H54 (cell line): ENCODE data around the gene MCOLN2.
"Not testable (repeated sequence)": the region's sequence is repeated elsewhere in the genome, so short reads cannot be mapped to it uniquely, and the experiment has no call there.

Experiments
- DNase-seq: peaks from one replicate; pipeline ENCODE4 v3.0.0; 2011; ENCODE audit warnings: low spot score, mixed read lengths; ENCODE audit not compliant: insufficient read length
- FAIRE-seq: peaks from 3 replicates; lab custom pipeline; 2011; peaks lifted over from hg19 to GRCh38; lab: Jason Lieb, UNC
- POLR2A ChIP-seq: IDR thresholded peaks from 2 replicates; pipeline ENCODE4 v1.6.1; 2011; ENCODE audit warnings: low read depth, mild to moderate bottlenecking, low read length

MCOLN2 gene

GRCh38 chr1:84996846-84997666 is at the start of gene MCOLN2:
Gene MCOLN2 (minus strand): TSS chr1:84997113. CDS start chr1:84996872, 241 bp downstream.
- TF ChIP-seq POLR2A: no peak
- FAIRE-seq (no peak), DNase-seq (peak; percentile 60)

GRCh38 chr1:85042413-85042812 is 45.5 kb upstream of the MCOLN2 start:
- DNase-seq (no peak), FAIRE-seq (no peak)
- TF ChIP-seq POLR2A: no peak

GRCh38 chr1:85041793-85042192 is 44.9 kb upstream of the MCOLN2 start:
- FAIRE-seq (no peak), DNase-seq (no peak)
- no peak for TF ChIP-seq POLR2A

- DNase-seq: no peak
- TF ChIP-seq POLR2A: no peak
- FAIRE-seq: no peak
These were observed 36.3 kb upstream of the MCOLN2 start for GRCh38 chr1:85033221-85033620.

GRCh38 chr1:85030536-85030935 is 33.6 kb upstream of the MCOLN2 start:
- no peak for DNase-seq
- TF ChIP-seq POLR2A: no peak
- FAIRE-seq: no peak

- TF ChIP-seq POLR2A: no peak
- DNase-seq: no peak
- no peak for FAIRE-seq
These were observed 31.2 kb upstream of the MCOLN2 start for GRCh38 chr1:85028151-85028550.

- no peak for DNase-seq
- TF ChIP-seq POLR2A: no peak
- no peak for FAIRE-seq
These were observed 30.5 kb upstream of the MCOLN2 start for GRCh38 chr1:85027242-85027983.

GRCh38 chr1:85025940-85026339 is 29.0 kb upstream of the MCOLN2 start:
- no peak for TF ChIP-seq POLR2A
- FAIRE-seq (no peak), DNase-seq (no peak)

- no peak for TF ChIP-seq POLR2A
- DNase-seq (no peak), FAIRE-seq (no peak)
These were observed 27.8 kb upstream of the MCOLN2 start for GRCh38 chr1:85024736-85025135.

- no peak for FAIRE-seq
- no peak for TF ChIP-seq POLR2A
- DNase-seq: no peak
These were observed 25.8 kb upstream of the MCOLN2 start for GRCh38 chr1:85022700-85023099.

GRCh38 chr1:85019994-85020393 is 23.1 kb upstream of the MCOLN2 start:
- TF ChIP-seq POLR2A: no peak
- DNase-seq (no peak), FAIRE-seq (no peak)

- TF ChIP-seq POLR2A: no peak
- FAIRE-seq: no peak
These were observed 18.9 kb upstream of the MCOLN2 start for GRCh38 chr1:85015826-85016225.

GRCh38 chr1:85005641-85006040 is 8.7 kb upstream of the MCOLN2 start:
- FAIRE-seq, DNase-seq: not testable (repeated sequence)

More at GRCh38 chr1:85015826-85016225, 18.9 kb upstream of the MCOLN2 start:
- no peak for DNase-seq

- FAIRE-seq: no peak
- TF ChIP-seq POLR2A: no peak
- DNase-seq: no peak
These were observed 4.8 kb upstream of the MCOLN2 start for GRCh38 chr1:85001742-85002141.

- DNase-seq (no peak), FAIRE-seq (no peak)
- no peak for TF ChIP-seq POLR2A
These were observed 1.8 kb upstream of the MCOLN2 start for GRCh38 chr1:84998642-84999280.
